Measurements from ENCODE around the gene TPSB2.
"Not testable (repeated sequence)": the region's sequence is repeated elsewhere in the genome, so short reads cannot be mapped to it uniquely, and the experiment has no call there.

Gene TPSB2

GRCh38 chr16:1200014-1200627, 29.9 kb downstream of the TPSB2 start:
- no peak overlapping the region for H3K27ac ChIP-seq
- TF ChIP-seq CTCF (conservative IDR thresholded peaks at IDR 0.05), result no peak

GRCh38 chr16:1199347-1200013, 30.5 kb downstream of the TPSB2 start:
- no peak overlapping the region for H3K27ac ChIP-seq
- no peak for TF ChIP-seq CTCF (conservative IDR thresholded peaks at IDR 0.05)

- not testable (repeated sequence) for H3K27ac ChIP-seq
Observed at GRCh38 chr16:1198671-1199346, 31.2 kb downstream of the TPSB2 start.

GRCh38 chr16:1198194-1198593, 31.8 kb downstream of the TPSB2 start:
- no peak for TF ChIP-seq CTCF (conservative IDR thresholded peaks at IDR 0.05)
- no peak overlapping the region for H3K27ac ChIP-seq

GRCh38 chr16:1197237-1197866, 32.6 kb downstream of the TPSB2 start:
- TF ChIP-seq CTCF (conservative IDR thresholded peaks at IDR 0.05), result no peak
- H3K27ac ChIP-seq, result no peak overlapping the region

- no peak overlapping the region for H3K27ac ChIP-seq
- no peak for TF ChIP-seq CTCF (conservative IDR thresholded peaks at IDR 0.05)
Observed at GRCh38 chr16:1196494-1196893, 33.5 kb downstream of the TPSB2 start.

- TF ChIP-seq CTCF (conservative IDR thresholded peaks at IDR 0.05), result no peak
- no peak overlapping the region for H3K27ac ChIP-seq
Observed at GRCh38 chr16:1195393-1195666, 34.7 kb downstream of the TPSB2 start.

Measured in VCaP (cell line).